HepG2 (cell line): Measurements from ENCODE around the gene NECAP2. TPM values are rescaled to one million over a fixed set of nuclear protein-coding genes. Genes with fewer than 3 reads are reported as not detected.

ENCODE experiments used
- ATF7-NPFF ChIP-seq: sonication (generic); formaldehyde crosslinking; IDR thresholded peaks from 2 replicates; pipeline ENCODE4 v1.8.1; 2023; ENCODE audit warnings: mild to moderate bottlenecking, low read depth, missing genetic modification reagents, moderate library complexity
- CENPT ChIP-seq: sonication (generic); formaldehyde crosslinking; IDR thresholded peaks from 2 replicates; pipeline ENCODE4 v1.8.0; 2022; ENCODE audit warnings: low read depth, mild to moderate bottlenecking, moderate library complexity, missing genetic modification reagents
- CREM ChIP-seq, 2 experiments: sonication (generic) in 1 of 2; formaldehyde crosslinking in 1 of 2; IDR thresholded peaks; 2 replicates each; pipeline versions ENCODE4 v1.4.0 to v1.6.1; 2016 to 2020; ENCODE audit warnings: antibody characterized with exemption in 1 of 2, mild to moderate bottlenecking in 1 of 2, missing genetic modification reagents in 1 of 2
- FOXC1 ChIP-seq: sonication (generic); formaldehyde crosslinking; IDR thresholded peaks from 2 replicates; pipeline ENCODE4 v1.8.0; 2022; ENCODE audit warnings: mild to moderate bottlenecking, missing genetic modification reagents, borderline replicate concordance
- FOXK1 ChIP-seq: sonication (generic); formaldehyde crosslinking; IDR thresholded peaks from 2 replicates; pipeline ENCODE4 v1.4.0; 2020; ENCODE audit warnings: low read depth, missing genetic modification reagents, borderline replicate concordance
- HOXA7 ChIP-seq: sonication (generic); formaldehyde crosslinking; IDR thresholded peaks from 2 replicates; pipeline ENCODE4 v1.8.1; 2022; ENCODE audit warnings: mild to moderate bottlenecking, missing genetic modification reagents, moderate library complexity
- KDM2A ChIP-seq: sonication (generic); formaldehyde crosslinking; IDR thresholded peaks from 2 replicates; pipeline ENCODE4 v1.4.0; 2020; ENCODE audit warnings: low read depth, missing genetic modification reagents, borderline replicate concordance
- KLF16 ChIP-seq, 2 experiments: sonication (generic) in 1 of 2; formaldehyde crosslinking in 1 of 2; IDR thresholded peaks; 2 replicates each; pipeline versions ENCODE4 v1.6.1 to v1.8.0; 2016 to 2023; ENCODE audit warnings: missing genetic modification reagents in 2 of 2, missing compliant biosample characterization in 1 of 2
- MAFF ChIP-seq: IDR thresholded peaks from 2 replicates; pipeline ENCODE4 v1.6.1; 2011; ENCODE audit warnings: low read depth, low read length, improper control_type of control experiment
- NFKB2 ChIP-seq: sonication (generic); formaldehyde crosslinking; IDR thresholded peaks from 2 replicates; pipeline ENCODE4 v1.4.0; 2020; ENCODE audit warnings: missing genetic modification reagents, borderline replicate concordance
- NKX3-1 ChIP-seq: sonication (generic); formaldehyde crosslinking; IDR thresholded peaks from 2 replicates; pipeline ENCODE4 v1.5.0; 2020; ENCODE audit warnings: missing genetic modification reagents
- PHF21A ChIP-seq: sonication (generic); formaldehyde crosslinking; IDR thresholded peaks from 2 replicates; pipeline ENCODE4 v1.5.0; 2020; ENCODE audit warnings: mild to moderate bottlenecking, missing genetic modification reagents
- WIZ ChIP-seq: sonication (generic); formaldehyde crosslinking; IDR thresholded peaks from 2 replicates; pipeline ENCODE4 v1.5.1; 2020; ENCODE audit warnings: mild to moderate bottlenecking, missing genetic modification reagents
- ZNF3 ChIP-seq: IDR thresholded peaks from 2 replicates; pipeline ENCODE4 v1.7.0; 2017; ENCODE audit warnings: inconsistent platforms
- ZNF430 ChIP-seq: sonication (generic); formaldehyde crosslinking; IDR thresholded peaks from 2 replicates; pipeline ENCODE4 v1.9.0; 2021; ENCODE audit warnings: mild to moderate bottlenecking, missing genetic modification reagents
- ZNF431 ChIP-seq: sonication (generic); formaldehyde crosslinking; IDR thresholded peaks from 2 replicates; pipeline ENCODE4 v1.9.0; 2022; ENCODE audit warnings: missing genetic modification reagents, low read depth, mild to moderate bottlenecking, borderline replicate concordance
- ZNF44 ChIP-seq: sonication (generic); formaldehyde crosslinking; IDR thresholded peaks from 2 replicates; pipeline ENCODE4 v1.5.1; 2020; ENCODE audit warnings: mild to moderate bottlenecking, missing genetic modification reagents
- ZNF564 ChIP-seq: sonication (generic); formaldehyde crosslinking; IDR thresholded peaks from 2 replicates; pipeline ENCODE4 v1.8.1; 2023; ENCODE audit warnings: mild to moderate bottlenecking, missing genetic modification reagents
- ZNF572 ChIP-seq: sonication (generic); formaldehyde crosslinking; IDR thresholded peaks from 2 replicates; pipeline ENCODE4 v1.5.1; 2020; ENCODE audit warnings: mild to moderate bottlenecking, missing genetic modification reagents
- polyA plus RNA-seq, 8 experiments: library from polyadenylated mRNA; depleted of rRNA in 3 of 8; stranded (reverse) in 7 of 8; unstranded in 1 of 8; fragments of >200 nt; fragmentation: Illumina TruSeq in 4 of 8; extraction: Trizol in 4 of 8; gene quantifications; 2 replicates each; pipeline versions ENCODE4 v1.2.1 to v1.2.3, GENCODE V29; 2011 to 2016; ENCODE audit warnings: low read depth in 4 of 8, missing spikeins in 1 of 8, mixed read lengths in 1 of 8; ENCODE audit not compliant: insufficient read depth in 1 of 8
- total RNA-seq, 5 experiments: library from RNA; depleted of rRNA; stranded (reverse); fragments of >200 nt; fragmentation: Illumina TruSeq; extraction: Trizol; gene quantifications; 2 replicates each; pipeline ENCODE4 v1.2.3, GENCODE V29; 2016; ENCODE audit warnings: low read depth in 1 of 5
- TF ChIP-seq, protein P1 (sequence below): IDR thresholded peaks from 2 replicates; pipeline ENCODE4 v1.6.1; 2012; ENCODE audit warnings: inconsistent platforms
- TF ChIP-seq, protein P2 (sequence below): sonication (generic); formaldehyde crosslinking; IDR thresholded peaks from 2 replicates; pipeline ENCODE4 v1.8.1; 2022; ENCODE audit warnings: low read depth, mild to moderate bottlenecking, missing genetic modification reagents
- TF ChIP-seq, protein P3 (sequence below), 2 experiments: sonication (generic) in 1 of 2; formaldehyde crosslinking in 1 of 2; IDR thresholded peaks; 2 replicates each; pipeline versions ENCODE4 v1.5.1 to v1.6.1; 2011 to 2020; ENCODE audit warnings: borderline replicate concordance in 1 of 2, low read depth in 1 of 2, low read length in 1 of 2, mild to moderate bottlenecking in 1 of 2, missing genetic modification reagents in 1 of 2, moderate library complexity in 1 of 2
- TF ChIP-seq, protein P4 (sequence below): sonication (generic); formaldehyde crosslinking; IDR thresholded peaks from 2 replicates; pipeline ENCODE4 v1.4.0; 2020; ENCODE audit warnings: missing genetic modification reagents, borderline replicate concordance

Gene NECAP2
- total and polyA plus RNA-seq, 2 of the 13 experiments (the other 11 are each of a cell fraction or from before 2014, with no cell fraction given): 38.5 to 52.3 TPM

DNA sequence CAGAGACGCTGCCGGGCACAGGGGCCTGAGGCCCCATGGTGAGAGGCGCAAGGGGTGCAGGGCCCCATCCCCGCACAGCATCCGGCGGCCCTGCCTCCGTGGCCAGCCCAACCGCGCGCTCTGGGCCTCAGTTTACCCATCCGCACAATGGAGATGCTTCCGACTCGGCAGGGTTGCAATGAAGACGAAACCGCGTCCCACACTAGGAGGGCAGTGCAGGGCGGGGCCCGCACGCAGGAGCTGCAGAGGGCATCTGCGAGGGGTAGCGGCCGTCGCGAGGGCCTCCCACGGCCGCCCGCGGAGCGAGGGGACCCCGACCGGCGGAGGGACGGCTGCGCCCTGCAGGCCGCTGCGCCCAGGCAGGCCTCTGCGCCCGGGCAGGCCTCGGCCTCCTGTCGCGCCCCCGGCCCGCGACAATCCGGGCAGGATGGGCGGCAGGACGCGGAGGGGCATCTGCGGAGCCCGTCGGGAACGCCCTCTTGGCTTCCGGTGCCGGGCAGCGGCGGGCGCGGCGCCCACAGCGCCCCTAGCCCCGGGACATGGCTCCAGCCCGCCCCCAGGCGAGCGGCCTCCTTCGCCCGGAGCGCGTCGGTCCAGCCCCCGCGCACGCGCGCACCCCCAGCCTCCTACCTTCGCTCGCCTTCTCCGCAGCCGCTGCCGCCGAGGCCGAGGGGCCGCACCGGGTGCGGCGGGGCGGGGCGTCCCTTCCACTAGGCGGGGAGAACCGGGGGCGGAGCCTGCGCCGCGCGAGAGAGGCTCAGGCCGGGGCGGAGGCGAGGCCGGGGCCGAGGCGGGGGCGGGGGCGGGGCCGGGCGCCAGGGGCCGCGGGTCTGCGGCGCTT, 58.3 kb downstream of the NECAP2 start (continued):
- TF ChIP-seq ATF7-NPFF (peak; percentile 79), ZNF44 (CRISPR knock-in tag) (no peak), FOXK1 (no peak), ZNF431 (peak; percentile 93), FOXC1 (CRISPR knock-in tag) (no peak; the same call in 1 of the 2 replicates), ZNF430 (CRISPR knock-in tag) (peak; percentile 58; the same call in 1 of the 2 replicates), KLF16 (CRISPR knock-in tag; IDR thresholded peaks at IDR 0.05) (no peak), ZNF564 (CRISPR knock-in tag) (peak; percentile 84; the same call in 1 of the 2 replicates), KDM2A (CRISPR knock-in tag) (no peak; the same call in 1 of the 2 replicates), CREM (IDR thresholded peaks at IDR 0.05) (no peak), CREM (CRISPR knock-in tag; IDR thresholded peaks at IDR 0.05) (no peak), MAFF (no peak), CENPT (no peak; the same call in 1 of the 2 replicates), WIZ (no peak), ZNF3 (CRISPR knock-in tag) (no peak), NKX3-1 (CRISPR knock-in tag) (no peak), PHF21A (CRISPR knock-in tag) (peak; percentile 45; the same call in 1 of the 2 replicates), HOXA7 (CRISPR knock-in tag) (no peak), NFKB2 (CRISPR knock-in tag) (no peak), ZNF572 (no peak)
- TF ChIP-seq, protein P1, sequence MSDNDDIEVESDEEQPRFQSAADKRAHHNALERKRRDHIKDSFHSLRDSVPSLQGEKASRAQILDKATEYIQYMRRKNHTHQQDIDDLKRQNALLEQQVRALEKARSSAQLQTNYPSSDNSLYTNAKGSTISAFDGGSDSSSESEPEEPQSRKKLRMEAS: peak; percentile 46; the same call in 1 of the 2 replicates
- TF ChIP-seq, protein P2, sequence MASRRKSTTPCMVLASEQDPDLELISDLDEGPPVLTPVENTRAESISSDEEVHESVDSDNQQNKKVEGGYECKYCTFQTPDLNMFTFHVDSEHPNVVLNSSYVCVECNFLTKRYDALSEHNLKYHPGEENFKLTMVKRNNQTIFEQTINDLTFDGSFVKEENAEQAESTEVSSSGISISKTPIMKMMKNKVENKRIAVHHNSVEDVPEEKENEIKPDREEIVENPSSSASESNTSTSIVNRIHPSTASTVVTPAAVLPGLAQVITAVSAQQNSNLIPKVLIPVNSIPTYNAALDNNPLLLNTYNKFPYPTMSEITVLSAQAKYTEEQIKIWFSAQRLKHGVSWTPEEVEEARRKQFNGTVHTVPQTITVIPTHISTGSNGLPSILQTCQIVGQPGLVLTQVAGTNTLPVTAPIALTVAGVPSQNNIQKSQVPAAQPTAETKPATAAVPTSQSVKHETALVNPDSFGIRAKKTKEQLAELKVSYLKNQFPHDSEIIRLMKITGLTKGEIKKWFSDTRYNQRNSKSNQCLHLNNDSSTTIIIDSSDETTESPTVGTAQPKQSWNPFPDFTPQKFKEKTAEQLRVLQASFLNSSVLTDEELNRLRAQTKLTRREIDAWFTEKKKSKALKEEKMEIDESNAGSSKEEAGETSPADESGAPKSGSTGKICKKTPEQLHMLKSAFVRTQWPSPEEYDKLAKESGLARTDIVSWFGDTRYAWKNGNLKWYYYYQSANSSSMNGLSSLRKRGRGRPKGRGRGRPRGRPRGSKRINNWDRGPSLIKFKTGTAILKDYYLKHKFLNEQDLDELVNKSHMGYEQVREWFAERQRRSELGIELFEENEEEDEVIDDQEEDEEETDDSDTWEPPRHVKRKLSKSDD (CRISPR knock-in tag): no peak
- TF ChIP-seq, protein P3, sequence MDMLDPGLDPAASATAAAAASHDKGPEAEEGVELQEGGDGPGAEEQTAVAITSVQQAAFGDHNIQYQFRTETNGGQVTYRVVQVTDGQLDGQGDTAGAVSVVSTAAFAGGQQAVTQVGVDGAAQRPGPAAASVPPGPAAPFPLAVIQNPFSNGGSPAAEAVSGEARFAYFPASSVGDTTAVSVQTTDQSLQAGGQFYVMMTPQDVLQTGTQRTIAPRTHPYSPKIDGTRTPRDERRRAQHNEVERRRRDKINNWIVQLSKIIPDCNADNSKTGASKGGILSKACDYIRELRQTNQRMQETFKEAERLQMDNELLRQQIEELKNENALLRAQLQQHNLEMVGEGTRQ (IDR thresholded peaks at IDR 0.05; ENCODE audit: low read depth, low read length): no peak
- TF ChIP-seq, protein P3 (CRISPR knock-in tag; IDR thresholded peaks at IDR 0.05; ENCODE audit: borderline replicate concordance): no peak
- TF ChIP-seq, protein P4, sequence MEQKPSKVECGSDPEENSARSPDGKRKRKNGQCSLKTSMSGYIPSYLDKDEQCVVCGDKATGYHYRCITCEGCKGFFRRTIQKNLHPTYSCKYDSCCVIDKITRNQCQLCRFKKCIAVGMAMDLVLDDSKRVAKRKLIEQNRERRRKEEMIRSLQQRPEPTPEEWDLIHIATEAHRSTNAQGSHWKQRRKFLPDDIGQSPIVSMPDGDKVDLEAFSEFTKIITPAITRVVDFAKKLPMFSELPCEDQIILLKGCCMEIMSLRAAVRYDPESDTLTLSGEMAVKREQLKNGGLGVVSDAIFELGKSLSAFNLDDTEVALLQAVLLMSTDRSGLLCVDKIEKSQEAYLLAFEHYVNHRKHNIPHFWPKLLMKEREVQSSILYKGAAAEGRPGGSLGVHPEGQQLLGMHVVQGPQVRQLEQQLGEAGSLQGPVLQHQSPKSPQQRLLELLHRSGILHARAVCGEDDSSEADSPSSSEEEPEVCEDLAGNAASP (CRISPR knock-in tag): no peak
